KOPT-K1 (cell line): ENCODE data around the gene CENPW.

ENCODE experiments used
- H3K27ac ChIP-seq: fragments of 200-600 bp; sonication (generic); 2 replicates; pipeline ENCODE4 v1.5.1; 2016; ENCODE audit warnings: antibody characterized with exemption, mild to moderate bottlenecking, low read depth, low read length; ENCODE audit not compliant: poor library complexity, severe bottlenecking
- H3K36me3 ChIP-seq: fragments of 200-600 bp; sonication (generic); 2 replicates; pipeline ENCODE4 v1.5.1; 2017; ENCODE audit warnings: antibody characterized with exemption, mild to moderate bottlenecking, low read length, moderate library complexity; ENCODE audit not compliant: insufficient read depth
- H3K9me3 ChIP-seq: fragments of 200-600 bp; sonication (generic); 2 replicates; pipeline ENCODE4 v1.5.1; 2017; ENCODE audit warnings: antibody characterized with exemption, low read length, mild to moderate bottlenecking; ENCODE audit not compliant: insufficient read depth, poor library complexity, severe bottlenecking

Gene CENPW

DNA sequence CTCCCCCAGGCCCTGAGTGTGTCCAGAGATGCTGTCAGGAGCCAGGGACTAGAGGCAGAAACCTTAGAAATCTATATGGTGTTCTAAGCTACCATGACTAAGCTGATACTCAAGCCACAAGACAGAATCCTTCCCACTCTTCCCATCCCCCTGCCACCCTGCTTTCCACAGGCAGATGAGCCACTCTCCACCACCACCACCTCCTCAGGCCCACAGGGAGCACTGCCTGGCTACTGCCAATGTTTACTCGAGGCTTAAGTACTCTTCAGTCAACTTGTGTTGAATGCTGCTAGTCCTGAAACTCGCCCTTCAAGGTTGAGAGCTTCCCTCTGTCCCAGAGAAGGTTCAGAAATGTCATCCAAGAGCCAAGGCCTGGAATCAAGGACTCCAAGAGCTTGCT, 56.2 kb downstream of the CENPW start:
- H3K9me3 ChIP-seq: no peaks in the 10 kb centered on the region

More for the DNA sequence above, 56.2 kb downstream of the CENPW start:
- Histone ChIP-seq H3K36me3 (no peaks in the 10 kb centered on the region), H3K27ac (no peak overlapping the region)
